H9 (cell line): ENCODE results near the gene BMP2K. TPM values are rescaled to one million over a fixed set of nuclear protein-coding genes. Genes with fewer than 3 reads are reported as not detected.

Experiments used
- DNase-seq: peaks from one replicate; pipeline ENCODE4 v3.0.0-alpha.2; 2017
- H2AFZ ChIP-seq: one replicate; pipeline ENCODE4 v1.6.1; 2013; ENCODE audit warnings: mild to moderate bottlenecking, low read length, control low read depth, moderate library complexity
- H2AK5ac ChIP-seq: 2 replicates; pipeline ENCODE4 v1.6.1; 2013; ENCODE audit warnings: low read length, control low read depth, mixed read lengths; ENCODE audit not compliant: insufficient read length
- H2BK120ac ChIP-seq: one replicate; pipeline ENCODE4 v1.6.1; 2013; ENCODE audit warnings: low read depth, mild to moderate bottlenecking, low read length, control low read depth, inconsistent platforms; ENCODE audit not compliant: poor library complexity, severe bottlenecking
- H2BK12ac ChIP-seq: 2 replicates; pipeline ENCODE4 v1.6.1; 2013; ENCODE audit warnings: low read length, control low read depth, mixed read lengths, low read depth; ENCODE audit not compliant: insufficient read length
- H2BK15ac ChIP-seq: 2 replicates; pipeline ENCODE4 v1.6.1; 2013; ENCODE audit warnings: low read depth, low read length, control low read depth
- H2BK20ac ChIP-seq: one replicate; pipeline ENCODE4 v1.6.1; 2013; ENCODE audit warnings: low read depth, mild to moderate bottlenecking, low read length, control low read depth, inconsistent platforms; ENCODE audit not compliant: poor library complexity, severe bottlenecking
- H2BK5ac ChIP-seq: 2 replicates; pipeline ENCODE4 v1.6.1; 2013; ENCODE audit warnings: low read length, control low read depth, mixed read lengths; ENCODE audit not compliant: insufficient read length
- H3K14ac ChIP-seq: 2 replicates; pipeline ENCODE4 v1.6.1; 2013; ENCODE audit warnings: low read length, control low read depth; ENCODE audit not compliant: insufficient read depth
- H3K18ac ChIP-seq: 2 replicates; pipeline ENCODE4 v1.6.1; 2013; ENCODE audit warnings: low read depth, mild to moderate bottlenecking, mixed read lengths, low read length, control low read depth; ENCODE audit not compliant: insufficient read length
- H3K23ac ChIP-seq: 2 replicates; pipeline ENCODE4 v1.6.1; 2013; ENCODE audit warnings: low read length, control low read depth, mixed read lengths, low read depth; ENCODE audit not compliant: insufficient read length
- H3K23me2 ChIP-seq: 2 replicates; pipeline ENCODE4 v1.6.1; 2013; ENCODE audit warnings: low read depth, mild to moderate bottlenecking, mixed read lengths, low read length, control low read depth; ENCODE audit not compliant: insufficient read length, poor library complexity, severe bottlenecking
- H3K27ac ChIP-seq: 2 replicates; pipeline ENCODE4 v1.5.1; 2013; ENCODE audit warnings: low read length, control low read depth, mixed read lengths, low read depth; ENCODE audit not compliant: insufficient read length
- H3K27me3 ChIP-seq: 2 replicates; pipeline ENCODE4 v1.6.1; 2013; ENCODE audit warnings: low read length, control low read depth, inconsistent platforms; ENCODE audit not compliant: insufficient read depth
- H3K4ac ChIP-seq: 2 replicates; pipeline ENCODE4 v1.6.1; 2013; ENCODE audit warnings: low read depth, mild to moderate bottlenecking, control low read depth, inconsistent platforms, low read length, moderate library complexity
- H3K4me1 ChIP-seq: 2 replicates; pipeline ENCODE4 v1.6.1; 2013; ENCODE audit warnings: low read length, control low read depth, inconsistent platforms; ENCODE audit not compliant: insufficient read depth
- H3K4me2 ChIP-seq: 2 replicates; pipeline ENCODE4 v1.6.1; 2013; ENCODE audit warnings: low read length, control low read depth, mixed read lengths; ENCODE audit not compliant: insufficient read length, insufficient read depth
- H3K56ac ChIP-seq: 2 replicates; pipeline ENCODE4 v1.6.1; 2013; ENCODE audit warnings: low read depth, mild to moderate bottlenecking, mixed read lengths, low read length, control low read depth; ENCODE audit not compliant: insufficient read length
- H3K79me1 ChIP-seq: 2 replicates; pipeline ENCODE4 v1.6.1; 2013; ENCODE audit warnings: low read depth, mild to moderate bottlenecking, moderate library complexity, low read length, control low read depth, inconsistent platforms; ENCODE audit not compliant: insufficient read depth, poor library complexity, severe bottlenecking
- H3K79me2 ChIP-seq: 2 replicates; pipeline ENCODE4 v1.6.1; 2013; ENCODE audit warnings: low read length, control low read depth, inconsistent platforms; ENCODE audit not compliant: insufficient read depth
- H3K9ac ChIP-seq: 2 replicates; pipeline ENCODE4 v1.6.1; 2013; ENCODE audit warnings: low read length, control low read depth, mixed read lengths; ENCODE audit not compliant: insufficient read length; ENCODE audit errors: extremely low read depth
- H3K9me3 ChIP-seq: one replicate; pipeline ENCODE4 v1.6.1; 2013; ENCODE audit warnings: low read depth, low read length, inconsistent platforms; ENCODE audit not compliant: control insufficient read depth
- H3T11ph ChIP-seq: one replicate; pipeline ENCODE4 v1.6.1; 2013; ENCODE audit warnings: mild to moderate bottlenecking, low read length, control low read depth, inconsistent platforms
- H4K20me1 ChIP-seq: one replicate; pipeline ENCODE4 v1.6.1; 2013; ENCODE audit not compliant: control insufficient read depth, insufficient read length, insufficient read depth
- H4K5ac ChIP-seq: 2 replicates; pipeline ENCODE4 v1.6.1; 2013; ENCODE audit warnings: low read depth, mild to moderate bottlenecking, mixed read lengths, low read length, control low read depth; ENCODE audit not compliant: insufficient read length
- H4K8ac ChIP-seq: replicated peaks from 2 replicates; pipeline ENCODE4 v1.6.1; 2013; ENCODE audit warnings: low read length, control low read depth, mixed read lengths, low read depth; ENCODE audit not compliant: insufficient read length
- H4K91ac ChIP-seq: 2 replicates; pipeline ENCODE4 v1.6.1; 2013; ENCODE audit warnings: low read depth, mild to moderate bottlenecking, moderate library complexity, mixed read lengths, low read length, control low read depth; ENCODE audit not compliant: insufficient read length
- H3K27ac Mint-ChIP-seq, 3 experiments: 2 replicates in 2 of 3; 3 replicates in 1 of 3; pipeline ENCODE4 v1.8.0; 2020 to 2021; ENCODE audit warnings: mixed read lengths in 3 of 3, mild to moderate bottlenecking in 1 of 3, moderate library complexity in 1 of 3
- H3K27me3 Mint-ChIP-seq: 2 replicates; pipeline ENCODE4 v1.8.0; 2021; ENCODE audit warnings: low read depth, mild to moderate bottlenecking, moderate library complexity, mixed read lengths
- H3K36me3 Mint-ChIP-seq, 3 experiments: 2 replicates in 2 of 3; 3 replicates in 1 of 3; pipeline ENCODE4 v1.8.0; 2020 to 2021; ENCODE audit warnings: low read depth in 3 of 3, mixed read lengths in 3 of 3; ENCODE audit not compliant: insufficient read depth in 1 of 3
- H3K4me1 Mint-ChIP-seq, 2 experiments: 2 replicates each; pipeline ENCODE4 v1.8.0; 2020; ENCODE audit warnings: mixed read lengths in 2 of 2
- H3K4me3 Mint-ChIP-seq, 2 experiments: 2 replicates in 1 of 2; 3 replicates in 1 of 2; pipeline ENCODE4 v1.8.0; 2020 to 2021; ENCODE audit warnings: mild to moderate bottlenecking in 2 of 2, mixed read lengths in 2 of 2, moderate library complexity in 1 of 2
- H3K9me3 Mint-ChIP-seq, 2 experiments: 2 replicates in 1 of 2; 3 replicates in 1 of 2; pipeline ENCODE4 v1.8.0; 2020; ENCODE audit warnings: mild to moderate bottlenecking in 2 of 2, mixed read lengths in 2 of 2, moderate library complexity in 1 of 2
- CTCF ChIP-seq: fragments of 200-600 bp; sonication (generic); conservative IDR thresholded peaks from 3 replicates; pipeline ENCODE4 v1.8.0; 2021; ENCODE audit warnings: antibody characterized with exemption, mild to moderate bottlenecking
- WGBS: extraction: QIAGEN DNeasy Blood & Tissue Kit; methylation state at CpG from one replicate; pipeline ENCODE4 v1.1.7; 2013; ENCODE audit warnings: missing lambda C conversion rate, low lambda C conversion rate, mixed read lengths; ENCODE audit not compliant: insufficient read length; ENCODE audit errors: extremely low coverage; 5-methylcytosine and 5-hydroxymethylcytosine counted together
- total RNA-seq: library from RNA; stranded (reverse); gene quantifications from 2 replicates; pipeline ENCODE4 v1.2.1, GENCODE V29; 2021

BMP2K gene
- total RNA-seq, 1 experiment from 2014 or later = 26.4 TPM

- no peaks in the 10 kb centered on the region for H3K79me1 ChIP-seq
- H2BK15ac ChIP-seq = no peak overlapping the region
- no peak overlapping the region for H3K4me3 Mint-ChIP-seq
- H4K8ac ChIP-seq = no peak overlapping the region
- H3K79me2 ChIP-seq = no peaks in the 10 kb centered on the region
- H3K4me1 Mint-ChIP-seq = peaks cover 17 to 18% of the 10 kb centered on the region in 2 experiments
- H3K27ac ChIP-seq = no peak overlapping the region
- H3T11ph ChIP-seq = no peak overlapping the region
- no peak overlapping the region for H3K9ac ChIP-seq
- H3K4ac ChIP-seq = no peak overlapping the region
- WGBS = no CpG with 5 or more reads among the region's 5 CpGs
- H3K36me3 Mint-ChIP-seq = peaks cover 14 to 26% (median 22%) of the 10 kb centered on the region in 3 experiments
- H3K9me3 Mint-ChIP-seq = no peaks in the 10 kb centered on the region
- no peak for DNase-seq
- H3K27me3 ChIP-seq = no peaks in the 10 kb centered on the region
- no peaks in the 10 kb centered on the region; the same call in 1 of the 2 replicates for H3K4me1 ChIP-seq
- peak overlapping the region in 2 of 3 experiments; percentile 2 to 55; a peak in 2 of 7 replicates for H3K27ac Mint-ChIP-seq
- H2BK120ac ChIP-seq = no peak overlapping the region
- H3K18ac ChIP-seq = no peak overlapping the region
- no peaks in the 10 kb centered on the region for H4K20me1 ChIP-seq
- H3K23ac ChIP-seq = no peak overlapping the region
- H3K14ac ChIP-seq = no peak overlapping the region
- H3K23me2 ChIP-seq = no peaks in the 10 kb centered on the region
- H2AK5ac ChIP-seq = no peak overlapping the region
- H4K91ac ChIP-seq = no peak overlapping the region
- H2BK5ac ChIP-seq = no peak overlapping the region
- H2AFZ ChIP-seq = no peak overlapping the region
- no peak overlapping the region for H2BK12ac ChIP-seq
- H2BK20ac ChIP-seq = no peak overlapping the region
- H3K9me3 ChIP-seq = no peaks in the 10 kb centered on the region
- H4K5ac ChIP-seq = no peak overlapping the region
- TF ChIP-seq CTCF = no peak
- no peak overlapping the region for H3K4me2 ChIP-seq
- H3K27me3 Mint-ChIP-seq = no peaks in the 10 kb centered on the region
- no peak overlapping the region for H3K56ac ChIP-seq
Measured at GRCh38 chr4:78876568-78877320, 100.6 kb downstream of the BMP2K start.
